ENCODE data around the gene CASP8AP2. TPM values are rescaled to one million over a fixed set of nuclear protein-coding genes. Genes with fewer than 3 reads are reported as not detected.

The CASP8AP2 gene
- 3.7 and 5.4 TPM in 2 replicates for total RNA-seq

DNA sequence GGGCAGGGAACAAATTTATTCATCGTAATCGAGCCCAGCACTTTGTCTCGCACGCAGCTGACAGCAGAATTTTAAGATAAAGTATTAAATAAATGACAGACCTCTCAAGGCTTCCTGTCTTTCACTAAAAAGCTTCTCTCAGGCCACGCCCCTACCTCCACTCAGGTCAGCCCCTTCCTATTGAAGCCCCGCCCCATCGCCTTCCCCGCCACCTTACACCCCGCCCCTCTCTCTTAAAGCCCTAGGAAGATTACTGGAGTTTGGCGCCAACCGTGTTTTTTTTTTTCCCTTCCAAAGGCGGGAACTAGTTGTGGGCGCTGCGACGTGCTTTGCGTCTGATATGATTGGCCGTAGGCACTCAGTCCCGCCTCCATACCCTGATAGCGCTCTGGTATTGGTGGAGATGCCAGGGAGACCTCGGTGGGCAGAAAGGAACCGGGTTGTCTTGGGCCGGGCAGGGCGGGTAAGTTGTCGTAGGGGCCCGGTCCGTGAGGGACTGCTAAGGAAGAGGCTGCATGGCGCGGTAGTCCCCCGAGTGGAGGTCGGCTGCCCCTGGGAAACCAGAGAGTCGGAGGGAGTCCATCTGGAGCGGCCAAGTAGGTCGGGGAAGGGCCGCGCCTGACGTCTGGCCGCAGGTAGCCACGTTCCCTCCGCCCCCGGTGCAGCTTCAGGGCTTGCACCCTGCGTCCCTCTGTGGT, at the start of gene CASP8AP2:
Gene CASP8AP2 (plus strand): TSS at position 409 of the 698 bp plus-strand sequence.

DNA sequence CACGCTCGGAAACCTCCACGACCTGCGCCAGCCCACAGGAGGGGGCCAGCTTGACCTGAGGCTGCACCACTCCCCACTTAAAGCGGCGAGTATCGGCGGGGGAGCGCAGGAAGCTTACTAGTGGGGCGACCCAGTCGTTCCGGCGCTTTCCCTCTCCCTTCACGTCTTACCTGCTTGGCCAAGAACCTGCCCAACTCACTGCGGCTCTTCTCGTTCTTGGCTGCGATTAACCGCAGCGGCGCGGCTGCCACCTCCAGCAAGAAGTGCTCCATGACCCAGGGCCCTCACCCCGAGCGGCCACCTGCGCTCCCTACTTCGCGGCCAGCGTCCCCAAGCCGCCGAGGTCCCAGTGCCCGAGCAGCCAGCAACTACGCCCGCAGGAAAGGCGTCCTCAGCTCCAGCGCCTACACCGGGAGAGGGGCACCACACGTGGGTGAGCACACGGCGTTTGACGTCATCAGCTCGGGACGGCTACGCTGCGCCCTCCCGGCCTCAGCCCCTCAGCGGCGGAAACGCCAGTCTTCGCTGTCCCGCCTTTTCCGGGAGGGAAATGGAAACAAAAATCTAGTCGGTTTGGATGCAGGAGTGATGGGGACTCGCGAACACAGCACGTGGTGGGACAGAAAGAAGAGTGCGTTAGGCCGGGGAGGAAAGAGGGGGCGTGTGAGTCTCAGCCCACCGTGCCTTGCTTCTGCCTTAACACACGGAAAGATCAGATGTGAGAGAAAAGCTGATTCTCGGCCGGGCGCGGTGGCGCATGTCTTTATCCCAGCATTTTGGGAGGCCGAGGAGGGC, 10.1 kb upstream of the CASP8AP2 start, which contains the start of gene MDN1:
Gene MDN1 (minus strand): TSS at position 459 of the 795 bp plus-strand sequence. CDS start 187 bp downstream, at position 272.

DNA sequence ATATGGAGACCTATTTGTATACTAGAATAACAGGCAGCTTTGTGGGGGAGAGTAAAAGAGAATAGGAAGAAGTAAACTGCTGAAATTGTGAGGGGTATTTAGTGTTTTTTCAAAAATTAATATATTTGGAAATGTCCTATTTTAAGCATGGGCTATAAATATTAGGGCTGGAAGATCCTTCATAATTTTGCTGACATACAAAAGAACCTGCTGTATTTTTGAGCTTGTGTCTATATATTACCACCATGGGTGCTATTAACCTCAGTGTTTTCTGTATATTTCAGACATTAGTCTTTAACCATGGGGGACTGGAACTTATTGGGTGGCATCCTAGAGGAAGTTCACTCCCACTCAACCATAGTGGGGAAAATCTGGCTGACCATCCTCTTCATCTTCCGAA, 64.5 kb downstream of the CASP8AP2 start, which contains the start of gene GJA10:
Gene GJA10 (plus strand): TSS at position 301 of the 400 bp plus-strand sequence. CDS start 0 bp downstream, at position 301.

Other genes starting within 250 kb of the CASP8AP2 start
- 7.2 and 9.8 TPM in 2 replicates for gene LYRM2, start 191.1 kb upstream of the CASP8AP2 start, total RNA-seq
- gene MDN1, start 10.1 kb upstream of the CASP8AP2 start, total RNA-seq, result 11.9 and 15.5 TPM in 2 replicates
- gene GJA10, start 64.6 kb downstream of the CASP8AP2 start, total RNA-seq, result not detected in 2 replicates